ENCODE data around the gene TMEM263.

DNA sequence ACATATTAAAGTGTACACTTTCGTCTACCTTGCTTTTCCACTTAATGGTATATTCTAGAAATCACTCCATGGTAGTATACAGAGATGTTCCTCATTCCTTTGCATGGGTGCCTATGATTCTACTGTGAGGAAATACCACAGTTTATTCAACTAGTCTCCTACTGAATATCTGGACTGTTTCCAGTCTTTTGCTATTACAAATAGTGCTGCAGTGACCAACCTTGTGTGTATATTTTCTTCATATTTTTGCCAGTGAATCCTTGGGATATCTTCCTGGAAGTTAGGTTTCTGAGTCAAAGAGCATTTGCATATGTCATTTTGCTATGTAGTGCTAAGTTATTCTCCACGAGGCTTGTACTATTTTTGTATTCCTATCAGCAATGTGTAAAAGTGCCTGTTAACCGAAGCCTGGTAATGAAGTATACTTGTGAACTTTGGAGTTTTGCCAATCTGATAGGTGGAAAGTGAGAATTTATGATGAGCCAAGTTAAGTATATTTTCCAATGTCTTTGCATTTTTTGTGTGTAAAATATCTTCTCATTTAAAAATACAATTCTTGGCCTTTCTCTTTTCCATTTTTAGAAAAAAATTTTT, 31.3 kb upstream of the TMEM263 start:
- TF ChIP-seq, protein P1, sequence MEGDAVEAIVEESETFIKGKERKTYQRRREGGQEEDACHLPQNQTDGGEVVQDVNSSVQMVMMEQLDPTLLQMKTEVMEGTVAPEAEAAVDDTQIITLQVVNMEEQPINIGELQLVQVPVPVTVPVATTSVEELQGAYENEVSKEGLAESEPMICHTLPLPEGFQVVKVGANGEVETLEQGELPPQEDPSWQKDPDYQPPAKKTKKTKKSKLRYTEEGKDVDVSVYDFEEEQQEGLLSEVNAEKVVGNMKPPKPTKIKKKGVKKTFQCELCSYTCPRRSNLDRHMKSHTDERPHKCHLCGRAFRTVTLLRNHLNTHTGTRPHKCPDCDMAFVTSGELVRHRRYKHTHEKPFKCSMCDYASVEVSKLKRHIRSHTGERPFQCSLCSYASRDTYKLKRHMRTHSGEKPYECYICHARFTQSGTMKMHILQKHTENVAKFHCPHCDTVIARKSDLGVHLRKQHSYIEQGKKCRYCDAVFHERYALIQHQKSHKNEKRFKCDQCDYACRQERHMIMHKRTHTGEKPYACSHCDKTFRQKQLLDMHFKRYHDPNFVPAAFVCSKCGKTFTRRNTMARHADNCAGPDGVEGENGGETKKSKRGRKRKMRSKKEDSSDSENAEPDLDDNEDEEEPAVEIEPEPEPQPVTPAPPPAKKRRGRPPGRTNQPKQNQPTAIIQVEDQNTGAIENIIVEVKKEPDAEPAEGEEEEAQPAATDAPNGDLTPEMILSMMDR (IDR thresholded peaks at IDR 0.05): no peak
- no peak for TF ChIP-seq POLR2A (IDR thresholded peaks at IDR 0.05)
